Activated CD4-positive, alpha-beta memory T cell treated with anti-CD3 and anti-CD28 coated beads for 36 hours (primary cell): ENCODE measurements around the gene SNX1. TPM values are rescaled to one million over a fixed set of nuclear protein-coding genes. Genes with fewer than 3 reads are reported as not detected.
A peak's percentile ranks its signal among the peaks of the same experiment; 100 is the strongest.

Experiments
- CTCF ChIA-PET: fragments of 350-600 bp; sonication (Branson Sonifier 250); formaldehyde crosslinking; loops from one replicate; lab custom pipeline; 2021; ENCODE audit warnings: antibody characterized with exemption, inconsistent platforms; lab: Charles Lee
- POLR2A ChIA-PET: fragments of 350-600 bp; sonication (Branson Sonifier 250); formaldehyde crosslinking; loops from one replicate; lab custom pipeline; 2021; ENCODE audit warnings: antibody characterized with exemption; lab: Charles Lee
- DNase-seq: peaks from one replicate; pipeline ENCODE4 v3.0.0-alpha.2; 2020
- H3K27ac Mint-ChIP-seq: one replicate; pipeline ENCODE4 v1.8.0; 2021; ENCODE audit warnings: mixed read lengths
- H3K27me3 Mint-ChIP-seq: one replicate; pipeline ENCODE4 v1.8.0; 2021; ENCODE audit warnings: mixed read lengths
- H3K36me3 Mint-ChIP-seq: one replicate; pipeline ENCODE4 v1.8.0; 2021; ENCODE audit warnings: mixed read lengths
- H3K4me1 Mint-ChIP-seq: one replicate; pipeline ENCODE4 v1.8.0; 2021; ENCODE audit warnings: low read depth, mixed read lengths
- H3K4me3 Mint-ChIP-seq: one replicate; pipeline ENCODE4 v1.8.0; 2021; ENCODE audit warnings: mild to moderate bottlenecking, mixed read lengths
- H3K9me3 Mint-ChIP-seq: one replicate; pipeline ENCODE4 v1.8.0; 2021; ENCODE audit warnings: mixed read lengths
- intact Hi-C: fragments of 100-400 bp; cut with micrococcal nuclease; formaldehyde crosslinking; loops from one replicate; pipeline ENCODE4 v1.15.1; 2023
- total RNA-seq, 2 experiments: library from RNA; stranded (reverse); gene quantifications; one replicate each; pipeline ENCODE4 v1.2.3, GENCODE V29; 2021

Gene SNX1
- total RNA-seq, 2 experiments from 2014 or later: 99.3 to 102 TPM

GRCh38 chr15:64138331-64138941 lies 42.7 kb downstream of the SNX1 start:
- Mint-ChIP-seq H3K4me1 (no peaks in the 10 kb centered on the region), H3K27ac (no peak overlapping the region), H3K9me3 (no peaks in the 10 kb centered on the region), H3K4me3 (no peak overlapping the region), H3K36me3 (peaks cover 15% of the 10 kb centered on the region), H3K27me3 (no peaks in the 10 kb centered on the region)
- CTCF ChIA-PET: interaction anchor here (0.6 to 0.7 kb wide), 2 partner anchors 16 to 17 kb away, joined by 3 to 5 read pairs; no protein-coding TSS in a partner anchor
- intact Hi-C loops: no loop called here
- POLR2A ChIA-PET: interaction anchor here (0.6 kb wide), 1 partner anchor 1045 kb away, joined by 3 read pairs; no protein-coding TSS in a partner anchor
- no peak for DNase-seq

GRCh38 chr15:64141798-64142512 lies 46.2 kb downstream of the SNX1 start:
- Mint-ChIP-seq H3K36me3 (peaks cover 8% of the 10 kb centered on the region), H3K27ac (no peak overlapping the region), H3K4me1 (no peaks in the 10 kb centered on the region), H3K4me3 (no peak overlapping the region), H3K9me3 (no peaks in the 10 kb centered on the region), H3K27me3 (no peaks in the 10 kb centered on the region)
- ChIA-PET POLR2A (interaction anchor here (0.6 kb wide), 1 partner anchor 29 kb away, joined by 3 read pairs; no protein-coding TSS in a partner anchor), CTCF (interaction anchor here (0.7 kb wide), 1 partner anchor 74 kb away, joined by 3 read pairs; no protein-coding TSS in a partner anchor)
- intact Hi-C loops: no loop called here
- DNase-seq: no peak

- Mint-ChIP-seq H3K36me3 (peaks cover 3% of the 10 kb centered on the region), H3K4me1 (no peaks in the 10 kb centered on the region), H3K9me3 (no peaks in the 10 kb centered on the region), H3K27ac (no peak overlapping the region), H3K4me3 (no peak overlapping the region), H3K27me3 (no peaks in the 10 kb centered on the region)
- CTCF ChIA-PET: no interaction called here
- no peak for DNase-seq
- POLR2A ChIA-PET: no interaction called here
- intact Hi-C loops: no loop called here
Measured at GRCh38 chr15:64143276-64143675, 47.5 kb downstream of the SNX1 start.

GRCh38 chr15:64144192-64144564 lies 48.4 kb downstream of the SNX1 start:
- no peak overlapping the region for H3K4me3 Mint-ChIP-seq
- no peaks in the 10 kb centered on the region for H3K36me3 Mint-ChIP-seq
- ChIA-PET CTCF (interaction anchor here (0.9 to 1.2 kb wide), 2 partner anchors 9 to 392 kb away, joined by 3 to 4 read pairs; no protein-coding TSS in a partner anchor), POLR2A (no interaction called here)
- intact Hi-C loops: no loop called here
- H3K9me3 Mint-ChIP-seq: no peaks in the 10 kb centered on the region
- DNase-seq: no peak
- no peaks in the 10 kb centered on the region for H3K27me3 Mint-ChIP-seq
- H3K27ac Mint-ChIP-seq: no peak overlapping the region
- H3K4me1 Mint-ChIP-seq: no peaks in the 10 kb centered on the region

GRCh38 chr15:64144565-64145281 lies 48.9 kb downstream of the SNX1 start:
- Mint-ChIP-seq H3K27me3 (no peaks in the 10 kb centered on the region), H3K4me3 (no peak overlapping the region), H3K36me3 (no peaks in the 10 kb centered on the region), H3K27ac (no peak overlapping the region), H3K9me3 (no peaks in the 10 kb centered on the region), H3K4me1 (peaks cover 4% of the 10 kb centered on the region)
- no peak for DNase-seq
- POLR2A ChIA-PET: no interaction called here
- CTCF ChIA-PET: interaction anchor here (0.8 to 1.4 kb wide), 4 partner anchors 8 to 430 kb away, joined by 3 to 10 read pairs (median 4); no protein-coding TSS in a partner anchor
- intact Hi-C loops: no loop called here

- Mint-ChIP-seq H3K4me1 (peaks cover 9% of the 10 kb centered on the region), H3K9me3 (no peaks in the 10 kb centered on the region), H3K27ac (no peak overlapping the region), H3K4me3 (no peak overlapping the region), H3K36me3 (no peaks in the 10 kb centered on the region), H3K27me3 (peaks cover 3% of the 10 kb centered on the region)
- intact Hi-C loops: no loop called here
- ChIA-PET POLR2A (no interaction called here), CTCF (interaction anchor here (1.4 kb wide), 1 partner anchor 8 kb away, joined by 10 read pairs; no protein-coding TSS in a partner anchor)
- no peak for DNase-seq
Measured at GRCh38 chr15:64146041-64146440, 50.3 kb downstream of the SNX1 start.

GRCh38 chr15:64146520-64146884 lies 50.7 kb downstream of the SNX1 start:
- Mint-ChIP-seq H3K36me3 (no peaks in the 10 kb centered on the region), H3K4me3 (no peak overlapping the region), H3K4me1 (peaks cover 10% of the 10 kb centered on the region), H3K27ac (no peak overlapping the region), H3K27me3 (peaks cover 4% of the 10 kb centered on the region), H3K9me3 (no peaks in the 10 kb centered on the region)
- CTCF ChIA-PET: interaction anchor here (1.5 kb wide), 1 partner anchor 11 kb away, joined by 4 read pairs; no protein-coding TSS in a partner anchor
- intact Hi-C loops: no loop called here
- no peak for DNase-seq
- POLR2A ChIA-PET: no interaction called here

GRCh38 chr15:64146885-64147681 lies 51.3 kb downstream of the SNX1 start:
- Mint-ChIP-seq H3K9me3 (no peaks in the 10 kb centered on the region), H3K27ac (no peak overlapping the region), H3K4me1 (peaks cover 10% of the 10 kb centered on the region), H3K27me3 (peaks cover 4% of the 10 kb centered on the region), H3K4me3 (no peak overlapping the region), H3K36me3 (no peaks in the 10 kb centered on the region)
- ChIA-PET POLR2A (interaction anchor here (0.5 kb wide), 1 partner anchor 15 kb away, joined by 3 read pairs; no protein-coding TSS in a partner anchor), CTCF (interaction anchor here (1.5 kb wide), 1 partner anchor 10 kb away, joined by 4 read pairs; no protein-coding TSS in a partner anchor)
- intact Hi-C loops: no loop called here
- no peak for DNase-seq

- H3K9me3 Mint-ChIP-seq: no peaks in the 10 kb centered on the region
- no peak overlapping the region for H3K4me3 Mint-ChIP-seq
- peaks cover 18% of the 10 kb centered on the region for H3K4me1 Mint-ChIP-seq
- H3K27me3 Mint-ChIP-seq: peaks cover 12% of the 10 kb centered on the region
- H3K36me3 Mint-ChIP-seq: no peaks in the 10 kb centered on the region
- POLR2A ChIA-PET: no interaction called here
- no peak for DNase-seq
- intact Hi-C loops: no loop called here
- CTCF ChIA-PET: interaction anchor here (1.3 to 1.5 kb wide), 2 partner anchors 9 to 79 kb away, joined by 3 to 4 read pairs; no protein-coding TSS in a partner anchor
- H3K27ac Mint-ChIP-seq: no peak overlapping the region
Measured at GRCh38 chr15:64148168-64148567, 52.4 kb downstream of the SNX1 start.

GRCh38 chr15:64148581-64148980 lies 52.8 kb downstream of the SNX1 start:
- ChIA-PET POLR2A (no interaction called here), CTCF (interaction anchor here (1.3 to 1.5 kb wide), 2 partner anchors 17 to 79 kb away, joined by 3 to 7 read pairs; no protein-coding TSS in a partner anchor)
- Mint-ChIP-seq H3K4me1 (peaks cover 20% of the 10 kb centered on the region), H3K27ac (no peak overlapping the region), H3K4me3 (no peak overlapping the region), H3K9me3 (no peaks in the 10 kb centered on the region), H3K27me3 (peaks cover 14% of the 10 kb centered on the region), H3K36me3 (no peaks in the 10 kb centered on the region)
- DNase-seq: no peak
- intact Hi-C loops: no loop called here

- Mint-ChIP-seq H3K4me1 (peaks cover 22% of the 10 kb centered on the region), H3K36me3 (peaks cover 3% of the 10 kb centered on the region), H3K4me3 (no peak overlapping the region), H3K27me3 (peaks cover 14% of the 10 kb centered on the region), H3K27ac (no peak overlapping the region), H3K9me3 (no peaks in the 10 kb centered on the region)
- intact Hi-C loops: no loop called here
- ChIA-PET POLR2A (no interaction called here), CTCF (interaction anchor here (0.7 to 1.5 kb wide), 4 partner anchors 18 to 80 kb away, joined by 3 to 7 read pairs (median 3); no protein-coding TSS in a partner anchor)
- DNase-seq: peak; percentile 53
Measured at GRCh38 chr15:64149424-64149823, 53.6 kb downstream of the SNX1 start.
